OCI-LY3 (cell line): ENCODE measurements around the gene AQP2.

Experiments used
- CTCF ChIP-seq: fragments of 200-600, 300-600 bp; sonication (generic); IDR thresholded peaks from 2 replicates; pipeline ENCODE4 v1.5.1; 2014; ENCODE audit warnings: antibody characterized with exemption, low read length, low read depth
- EZH2phosphoT487 ChIP-seq: fragments of 200-600 bp; shearing (Covaris generic); IDR thresholded peaks from 2 replicates; pipeline ENCODE4 v1.6.1; 2018; ENCODE audit warnings: antibody characterized with exemption, mixed run types, low read depth

GRCh38 chr12:49903700-49904423, 46.7 kb upstream of the AQP2 start, which contains the start of gene FAIM2:
- TF ChIP-seq CTCF, result no peak
- TF ChIP-seq EZH2phosphoT487, result no peak
